Measurements from ENCODE around the gene CNNM1. TPM values are rescaled to one million over a fixed set of nuclear protein-coding genes. Genes with fewer than 3 reads are reported as not detected.

CNNM1 gene
- total RNA-seq, 1 donor from 2014 or later: 0.19 TPM

GRCh38 chr10:99341860-99342490, 12.8 kb downstream of the CNNM1 start:
- TF ChIP-seq CTCF (IDR thresholded peaks at IDR 0.05; ENCODE audit: borderline replicate concordance): no peak
- intact Hi-C loops (cut with micrococcal nuclease): no loop called here
- H3K27ac ChIP-seq (replicated peaks): no peak overlapping the region
- H3K4me1 ChIP-seq: peaks cover 5% of the 10 kb centered on the region
- H3K36me3 ChIP-seq: no peaks in the 10 kb centered on the region
- DNase-seq: no peak
- peaks cover 5% of the 10 kb centered on the region for H3K27me3 ChIP-seq (ENCODE audit: low read depth)
- no peak overlapping the region for H3K4me3 ChIP-seq
- no peaks in the 10 kb centered on the region for H3K9me3 ChIP-seq (replicated peaks)

GRCh38 chr10:99343262-99343661, 14.1 kb downstream of the CNNM1 start:
- H3K4me3 ChIP-seq: no peak overlapping the region
- H3K27ac ChIP-seq (replicated peaks): no peak overlapping the region
- H3K36me3 ChIP-seq: no peaks in the 10 kb centered on the region
- peaks cover 3% of the 10 kb centered on the region for H3K4me1 ChIP-seq
- DNase-seq: no peak
- TF ChIP-seq CTCF (IDR thresholded peaks at IDR 0.05; ENCODE audit: borderline replicate concordance): no peak
- peaks cover 12% of the 10 kb centered on the region for H3K27me3 ChIP-seq (ENCODE audit: low read depth)
- intact Hi-C loops (cut with micrococcal nuclease): no loop called here
- H3K9me3 ChIP-seq (replicated peaks): no peaks in the 10 kb centered on the region

- Histone ChIP-seq H3K27ac (replicated peaks) (no peak overlapping the region), H3K9me3 (replicated peaks) (no peaks in the 10 kb centered on the region), H3K4me3 (no peak overlapping the region), H3K36me3 (no peaks in the 10 kb centered on the region), H3K4me1 (no peaks in the 10 kb centered on the region), H3K27me3 (ENCODE audit: low read depth) (peaks cover 20% of the 10 kb centered on the region)
- DNase-seq: no peak
- TF ChIP-seq CTCF (IDR thresholded peaks at IDR 0.05; ENCODE audit: borderline replicate concordance): no peak
- intact Hi-C loops (cut with micrococcal nuclease): no loop called here
These were observed 15.6 kb downstream of the CNNM1 start for GRCh38 chr10:99344715-99345114.

GRCh38 chr10:99345350-99345749, 16.2 kb downstream of the CNNM1 start:
- no peaks in the 10 kb centered on the region for H3K9me3 ChIP-seq (replicated peaks)
- no peak overlapping the region for H3K27ac ChIP-seq (replicated peaks)
- no peak for TF ChIP-seq CTCF (IDR thresholded peaks at IDR 0.05; ENCODE audit: borderline replicate concordance)
- no peaks in the 10 kb centered on the region for H3K4me1 ChIP-seq
- H3K36me3 ChIP-seq: no peaks in the 10 kb centered on the region
- intact Hi-C loops (cut with micrococcal nuclease): no loop called here
- peaks cover 20% of the 10 kb centered on the region for H3K27me3 ChIP-seq (ENCODE audit: low read depth)
- no peak overlapping the region for H3K4me3 ChIP-seq
- no peak for DNase-seq

- no peaks in the 10 kb centered on the region for H3K36me3 ChIP-seq
- no peaks in the 10 kb centered on the region for H3K4me1 ChIP-seq
- H3K27ac ChIP-seq (replicated peaks): no peak overlapping the region
- H3K27me3 ChIP-seq (ENCODE audit: low read depth): peaks cover 20% of the 10 kb centered on the region
- no peak for DNase-seq
- intact Hi-C loops (cut with micrococcal nuclease): no loop called here
- TF ChIP-seq CTCF (IDR thresholded peaks at IDR 0.05; ENCODE audit: borderline replicate concordance): no peak
- H3K9me3 ChIP-seq (replicated peaks): no peaks in the 10 kb centered on the region
- H3K4me3 ChIP-seq: no peak overlapping the region
These were observed 17.1 kb downstream of the CNNM1 start for GRCh38 chr10:99346247-99346646.
